Right lobe of liver (tissue), 6 donors: ENCODE results near the gene PDZD2. TPM values are rescaled to one million over a fixed set of nuclear protein-coding genes. Genes with fewer than 3 reads are reported as not detected.

Source experiments
- ATAC-seq, 4 donors: fragments of 200-7000 bp; cut with Tn5 transposase; one replicate each; pipeline ENCODE4 v1.9.1; 2020; ENCODE audit warnings: mild to moderate bottlenecking in 4 of 4, moderate library complexity in 4 of 4
- DNase-seq, 3 donors: peaks; one replicate each; pipeline ENCODE4 v3.0.0-alpha.2; 2020
- H3K27ac ChIP-seq, 3 donors: fragments of 200-600 bp; one replicate each; pipeline ENCODE4 v1.8.0; 2022
- H3K27me3 ChIP-seq, 2 donors: fragments of 200-600 bp; one replicate each; pipeline ENCODE4 v1.8.0; 2022
- H3K36me3 ChIP-seq, 4 donors: fragments of 200-600 bp; sonication (generic) in 1 of 4; one replicate each; pipeline versions ENCODE4 v1.5.1 to v1.8.0; 2017 to 2022; ENCODE audit warnings: control low read depth in 1 of 4
- H3K4me1 ChIP-seq, 4 donors: fragments of 200-600 bp; sonication (generic) in 1 of 4; one replicate each; pipeline versions ENCODE4 v1.5.1 to v1.8.0; 2017 to 2022; ENCODE audit warnings: control low read depth in 1 of 4
- H3K4me3 ChIP-seq, 3 donors: fragments of 200-600 bp; one replicate each; pipeline ENCODE4 v1.8.0; 2022
- H3K9me3 ChIP-seq, 4 donors: fragments of 200-600 bp; sonication (generic) in 1 of 4; one replicate each; pipeline versions ENCODE4 v1.5.1 to v1.8.0; 2017 to 2022; ENCODE audit warnings: control low read depth in 1 of 4
- POLR2A ChIP-seq: fragments of 450-650 bp; IDR thresholded peaks from one replicate; pipeline ENCODE4 v1.6.1; 2017; ENCODE audit warnings: antibody characterized with exemption, mild to moderate bottlenecking
- WGBS: methylation state at CpG from one replicate; pipeline ENCODE4 v1.1.6; 2018; ENCODE audit warnings: low coverage, low lambda C conversion rate; ENCODE audit not compliant: insufficient coverage; ENCODE audit errors: missing lambda C conversion rate; 5-methylcytosine and 5-hydroxymethylcytosine counted together
- intact Hi-C, 2 donors: fragments of 100-400 bp; cut with DNase I; formaldehyde crosslinking; loops; one replicate each; pipeline versions ENCODE4 v1.11.2 to v1.14.1; 2022
- total RNA-seq, 6 experiments: library from RNA; depleted of rRNA in 2 of 6; stranded (reverse); fragments of >200 nt in 2 of 6; fragmentation: NEBNext Ultra II Directional in 3 of 6; extraction: Animal tissue kit (Norgen Biotek cat#: 25700) in 3 of 6; gene quantifications; one replicate each; pipeline versions ENCODE4 v1.1.0 to v1.2.4, GENCODE V29; 2016 to 2023
- TF ChIP-seq, protein P1 (sequence below), 4 donors: fragments of 200-600 bp in 3 of 4; fragments of 450-650 bp in 1 of 4; IDR thresholded peaks; one replicate each; pipeline versions ENCODE4 v1.5.1 to v1.8.0; 2016 to 2022; ENCODE audit warnings: antibody characterized with exemption in 4 of 4, mild to moderate bottlenecking in 2 of 4
- donor health status: DM: no; HTN: yes; CAD: no.
- donor health status: DM: no; HTN: no; CAD: no.
- donor health status: DM: no; HTN: no; CAD: no.
- donor health status: DM: no; HTN: yes; CAD: no.
- donor health status: DM: no; HTN: yes; CAD: no.

Gene PDZD2
- total RNA-seq, 6 experiments from 2014 or later = 0.43 to 1.9 (median 0.88) TPM

DNA sequence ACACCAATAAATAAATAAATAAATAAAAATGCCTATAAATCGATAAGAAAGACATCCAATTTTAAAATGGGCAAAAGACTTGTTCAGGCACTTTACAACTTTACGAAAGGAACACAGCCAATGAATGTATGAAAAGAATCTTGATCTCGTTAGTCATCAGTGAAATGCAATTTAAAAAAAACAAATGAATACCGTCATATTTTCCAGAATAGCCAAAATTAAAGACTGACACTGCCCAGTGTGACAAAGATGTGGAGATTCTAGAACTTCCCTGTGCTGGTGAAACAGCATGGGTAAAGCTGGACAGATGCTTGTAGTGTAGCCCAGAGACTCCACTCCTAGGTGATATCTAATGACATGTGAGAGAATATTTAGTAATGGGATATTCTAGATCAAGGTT, 408.1 kb downstream of the PDZD2 start:
- Histone ChIP-seq H3K4me1 (no peaks in the 10 kb centered on the region), H3K27me3 (no peaks in the 10 kb centered on the region), H3K27ac (no peak overlapping the region), H3K36me3 (no peaks in the 10 kb centered on the region), H3K9me3 (no peaks in the 10 kb centered on the region), H3K4me3 (no peak overlapping the region)
- DNase-seq (no peak), ATAC-seq (no peak)
- WGBS = 82% methylated on average over 4 of the region's 4 CpGs
- TF ChIP-seq, protein P1, sequence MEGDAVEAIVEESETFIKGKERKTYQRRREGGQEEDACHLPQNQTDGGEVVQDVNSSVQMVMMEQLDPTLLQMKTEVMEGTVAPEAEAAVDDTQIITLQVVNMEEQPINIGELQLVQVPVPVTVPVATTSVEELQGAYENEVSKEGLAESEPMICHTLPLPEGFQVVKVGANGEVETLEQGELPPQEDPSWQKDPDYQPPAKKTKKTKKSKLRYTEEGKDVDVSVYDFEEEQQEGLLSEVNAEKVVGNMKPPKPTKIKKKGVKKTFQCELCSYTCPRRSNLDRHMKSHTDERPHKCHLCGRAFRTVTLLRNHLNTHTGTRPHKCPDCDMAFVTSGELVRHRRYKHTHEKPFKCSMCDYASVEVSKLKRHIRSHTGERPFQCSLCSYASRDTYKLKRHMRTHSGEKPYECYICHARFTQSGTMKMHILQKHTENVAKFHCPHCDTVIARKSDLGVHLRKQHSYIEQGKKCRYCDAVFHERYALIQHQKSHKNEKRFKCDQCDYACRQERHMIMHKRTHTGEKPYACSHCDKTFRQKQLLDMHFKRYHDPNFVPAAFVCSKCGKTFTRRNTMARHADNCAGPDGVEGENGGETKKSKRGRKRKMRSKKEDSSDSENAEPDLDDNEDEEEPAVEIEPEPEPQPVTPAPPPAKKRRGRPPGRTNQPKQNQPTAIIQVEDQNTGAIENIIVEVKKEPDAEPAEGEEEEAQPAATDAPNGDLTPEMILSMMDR (IDR thresholded peaks at IDR 0.05) = no peak
- no peak for TF ChIP-seq POLR2A
- intact Hi-C loops = no loop called here

DNA sequence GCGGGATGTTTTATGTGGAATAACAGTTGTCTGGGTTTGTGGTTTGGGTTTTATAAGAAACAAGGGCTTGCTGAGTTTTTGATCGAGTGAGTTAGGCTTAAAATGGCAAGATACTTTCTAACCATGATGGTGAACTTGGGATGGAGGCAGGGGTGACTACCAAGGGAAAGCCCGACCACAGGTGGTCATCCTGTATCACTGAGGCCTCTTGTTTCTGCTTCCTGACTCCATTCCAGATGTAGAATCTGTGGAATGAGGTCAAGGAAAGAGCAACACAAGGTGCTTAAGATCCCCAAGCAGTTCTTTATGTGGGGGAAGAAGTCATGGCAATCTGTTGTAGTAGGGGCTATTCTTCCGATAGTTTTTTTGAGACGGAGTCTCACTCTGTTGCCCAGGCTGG, 412.9 kb downstream of the PDZD2 start:
- Histone ChIP-seq H3K36me3 (no peaks in the 10 kb centered on the region), H3K27me3 (no peaks in the 10 kb centered on the region), H3K27ac (no peak overlapping the region), H3K4me3 (no peak overlapping the region), H3K4me1 (no peaks in the 10 kb centered on the region), H3K9me3 (no peaks in the 10 kb centered on the region)
- TF ChIP-seq POLR2A = no peak
- TF ChIP-seq, protein P1 (IDR thresholded peaks at IDR 0.05) = no peak
- no peak for DNase-seq
- intact Hi-C loops = no loop called here
- no peak for ATAC-seq
- WGBS = 73% methylated on average over 3 of the region's 5 CpGs

DNA sequence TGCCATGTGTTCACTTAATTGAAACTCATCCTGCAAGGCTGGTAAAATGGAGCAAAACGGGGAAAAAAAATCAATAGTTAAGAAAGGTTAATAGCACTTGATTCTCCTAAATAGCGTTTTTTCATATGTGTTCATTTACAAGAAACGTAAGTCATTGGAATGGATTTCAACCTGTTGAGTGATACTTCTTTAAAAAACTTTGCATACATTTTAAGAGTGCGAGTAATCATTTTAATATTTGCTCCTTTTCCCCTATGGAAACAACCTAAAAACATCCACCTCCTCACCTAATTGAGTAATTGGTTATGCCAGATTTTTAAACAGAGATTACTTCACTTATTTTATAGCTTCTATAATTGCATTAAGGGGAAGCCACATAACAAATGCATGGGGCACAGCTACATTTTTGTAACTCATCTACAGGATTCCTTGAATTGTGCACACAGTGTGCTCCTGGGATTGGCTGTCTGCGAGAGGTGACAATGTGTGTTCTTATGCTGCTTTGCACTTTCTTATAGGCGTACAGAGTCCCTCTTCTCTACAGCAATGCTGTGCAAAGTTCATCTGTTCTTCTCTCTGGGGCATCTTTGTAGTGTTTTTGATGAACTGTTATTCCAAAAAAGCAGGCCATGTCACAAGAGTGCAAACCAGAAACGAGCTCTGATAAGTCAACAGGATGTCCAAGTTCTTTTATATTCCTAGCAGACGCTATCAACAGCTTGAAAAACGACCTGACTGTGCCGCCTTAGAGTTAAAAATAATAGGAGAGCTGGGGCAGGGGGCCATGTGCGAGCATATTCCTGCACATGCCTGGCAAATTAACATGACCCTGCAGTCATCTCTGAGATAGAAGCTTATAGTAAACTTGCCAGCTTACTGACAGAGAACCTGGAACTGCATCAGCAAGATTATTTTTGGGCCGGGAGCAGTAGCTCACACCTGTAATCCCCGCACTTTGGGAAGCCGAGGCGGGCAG, 417.2 kb downstream of the PDZD2 start:
- ATAC-seq = peak in 3 of 4 donors; percentile 27 to 37 (median 37)
- no peaks in the 10 kb centered on the region for H3K27me3 ChIP-seq
- no peaks in the 10 kb centered on the region for H3K9me3 ChIP-seq
- TF ChIP-seq POLR2A = no peak
- TF ChIP-seq, protein P1 (IDR thresholded peaks at IDR 0.05) = no peak
- no peak for DNase-seq
- H3K4me3 ChIP-seq = no peak overlapping the region
- no peaks in the 10 kb centered on the region for H3K36me3 ChIP-seq
- no peaks in the 10 kb centered on the region for H3K4me1 ChIP-seq
- H3K27ac ChIP-seq = no peak overlapping the region
- WGBS = 61% methylated on average over 15 of the region's 15 CpGs
- intact Hi-C loops = no loop called here

DNA sequence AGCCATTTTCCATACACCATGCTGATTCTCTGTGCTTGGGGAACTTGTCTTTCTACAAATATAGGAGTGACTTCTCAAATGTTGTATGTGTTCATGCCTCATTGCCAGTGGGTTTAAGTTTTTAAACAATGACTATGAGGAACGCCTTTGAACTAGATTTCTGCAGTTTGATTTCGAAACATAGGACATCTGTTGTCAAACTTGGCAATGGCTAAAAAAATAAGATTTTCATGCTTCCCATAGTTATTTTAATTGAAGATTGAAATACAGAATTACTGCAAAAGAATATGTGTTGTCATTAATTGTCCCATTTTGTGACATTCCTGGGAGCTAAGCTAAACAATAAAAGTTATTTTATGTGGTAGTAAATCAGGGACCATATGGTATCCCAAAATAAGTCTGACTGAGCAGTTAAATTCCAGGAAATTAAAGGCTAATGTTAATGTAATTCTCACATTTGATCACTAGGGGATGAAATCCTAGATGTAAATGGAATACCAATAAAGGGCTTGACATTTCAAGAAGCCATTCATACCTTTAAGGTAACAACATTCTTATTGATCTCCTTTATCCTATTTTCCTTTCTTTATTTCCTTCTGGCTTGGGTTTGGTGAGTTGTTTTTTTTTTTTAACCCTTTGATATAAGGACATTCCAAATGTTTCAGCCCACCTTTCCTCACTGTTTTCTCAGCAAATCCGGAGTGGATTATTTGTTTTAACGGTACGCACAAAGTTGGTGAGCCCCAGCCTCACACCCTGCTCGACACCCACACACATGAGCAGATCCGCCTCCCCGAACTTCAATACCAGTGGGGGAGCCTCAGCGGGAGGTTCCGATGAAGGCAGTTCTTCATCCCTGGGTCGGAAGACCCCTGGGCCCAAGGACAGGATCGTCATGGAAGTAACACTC, 418.5 kb downstream of the PDZD2 start:
- intact Hi-C loops = no loop called here
- Histone ChIP-seq H3K4me1 (no peaks in the 10 kb centered on the region), H3K27ac (no peak overlapping the region), H3K9me3 (no peaks in the 10 kb centered on the region), H3K36me3 (no peaks in the 10 kb centered on the region), H3K27me3 (no peaks in the 10 kb centered on the region), H3K4me3 (no peak overlapping the region)
- WGBS = 80% methylated on average over 9 of the region's 12 CpGs
- ATAC-seq (no peak), DNase-seq (no peak)
- TF ChIP-seq, protein P1 (IDR thresholded peaks at IDR 0.05) = peak in 2 of 4 donors; percentile 27 to 29
- no peak for TF ChIP-seq POLR2A
